Renal cortex interstitium (tissue), 11 donors: ENCODE results near the gene PCGF3. TPM values are rescaled to one million over a fixed set of nuclear protein-coding genes. Genes with fewer than 3 reads are reported as not detected.
A peak's percentile ranks its signal among the peaks of the same experiment; 100 is the strongest.
"Not testable (repeated sequence)": the region's sequence is repeated elsewhere in the genome, so short reads cannot be mapped to it uniquely, and the experiment has no call there.

Experiments used
- DNase-seq, 11 donors: peaks; one replicate each; pipeline ENCODE4 v3.0.0-alpha.2; 2013; ENCODE audit warnings: low read depth in 9 of 11, low spot score in 4 of 11; ENCODE audit errors: extremely low read depth in 1 of 11
- polyA plus RNA-seq, 3 donors: library from polyadenylated mRNA; unstranded; fragments of 120-200 nt; gene quantifications; one replicate each; pipeline ENCODE4 v1.2.1, GENCODE V29; 2013; ENCODE audit not compliant: insufficient read length in 3 of 3

The PCGF3 gene
- polyA plus RNA-seq, 3 donors = 67.4 to 102 (median 68.2) TPM

DNA sequence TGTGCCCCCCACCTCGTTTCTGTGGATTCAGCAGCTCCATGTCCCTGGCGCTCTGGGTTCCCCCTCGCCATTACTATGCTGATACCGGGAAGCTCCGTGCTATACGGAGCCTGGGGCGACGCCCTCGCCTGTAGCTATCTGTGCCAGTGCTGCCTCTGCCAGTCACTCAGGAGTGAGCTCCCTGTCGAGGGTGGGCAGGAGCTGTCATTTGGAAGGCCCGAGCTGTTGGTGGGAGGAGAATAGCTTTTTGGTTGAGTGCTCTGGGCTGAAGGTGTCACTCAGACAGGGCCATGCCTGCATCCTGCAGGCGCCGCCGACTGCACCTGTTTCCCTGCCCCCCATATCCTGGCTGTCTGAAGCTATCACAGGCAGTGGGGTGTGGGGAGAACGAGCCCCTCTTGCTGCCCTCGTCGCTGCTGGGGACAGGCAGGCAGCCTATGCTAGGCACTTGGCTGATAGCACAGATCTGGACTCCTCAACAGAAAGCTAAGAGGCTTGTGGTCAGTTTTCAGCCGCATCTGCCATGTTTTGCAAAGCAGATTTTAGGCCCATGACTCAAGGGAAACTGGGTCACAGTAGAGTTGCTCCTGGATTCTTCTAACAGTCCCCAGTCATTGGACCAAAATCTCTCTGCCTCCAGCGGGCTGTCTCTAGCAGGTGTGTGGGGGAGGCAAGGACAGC lies 88.4 kb downstream of the PCGF3 start:
- DNase-seq = no peak

DNA sequence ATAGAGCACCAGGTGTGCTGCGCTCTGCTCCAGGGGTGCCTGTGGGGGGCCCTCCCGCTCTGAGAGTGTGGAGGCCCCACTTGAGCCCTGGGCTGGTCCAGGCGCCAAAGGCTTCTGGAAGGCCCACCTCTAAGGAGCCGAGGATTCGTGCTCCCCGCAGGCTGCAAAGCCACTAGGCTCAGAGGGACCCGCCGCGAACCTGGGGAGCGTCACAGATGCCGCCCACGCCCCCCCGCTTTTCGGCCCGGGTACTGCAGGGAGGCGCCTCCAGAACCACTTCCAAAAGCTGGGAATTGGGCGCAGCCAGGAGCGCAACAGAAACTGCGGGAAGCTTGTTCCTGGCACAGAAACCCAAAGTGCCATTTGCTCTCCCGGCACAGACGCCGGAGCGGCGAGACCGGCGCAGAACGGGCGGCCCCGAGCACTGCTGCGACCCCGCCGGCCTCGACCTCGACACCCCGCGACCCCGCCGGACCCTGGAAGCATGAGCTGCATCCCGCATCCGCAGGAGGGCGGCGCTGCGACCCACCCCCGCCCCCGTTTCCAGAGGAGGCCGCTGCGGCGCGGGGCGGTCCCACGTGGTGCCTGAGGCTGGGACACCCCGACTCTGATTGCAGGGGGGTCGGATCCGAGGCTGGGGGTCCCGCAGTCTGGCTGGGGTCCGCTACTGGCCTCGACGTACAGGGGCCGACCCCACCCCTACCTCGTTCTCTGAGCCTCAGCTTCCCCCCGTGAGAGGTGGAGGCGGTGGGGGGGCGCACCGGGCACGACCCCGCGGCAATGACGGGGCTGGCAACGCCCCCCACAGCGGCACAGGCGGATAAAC lies 89.5 kb downstream of the PCGF3 start:
- DNase-seq = no peak

DNA sequence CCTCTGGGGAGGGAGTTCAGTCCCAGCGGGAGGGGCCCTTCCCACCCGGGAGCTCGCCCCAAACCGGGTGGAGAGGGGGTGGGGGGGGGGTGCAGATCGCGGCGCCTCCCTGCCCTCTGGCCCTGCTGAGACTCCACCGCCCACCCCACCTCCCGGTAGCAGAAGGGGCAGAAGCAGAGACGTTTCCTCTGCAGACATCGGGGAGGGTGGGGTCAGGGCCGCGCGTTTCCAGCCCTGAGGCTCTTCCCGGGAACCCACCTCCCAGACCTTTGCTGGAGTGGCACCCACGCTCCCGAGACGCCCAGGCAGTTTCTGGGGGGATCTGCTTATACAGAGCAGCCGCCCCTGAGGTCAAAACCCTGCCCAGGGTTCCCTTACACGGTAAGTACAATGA lies 90.1 kb downstream of the PCGF3 start:
- no peak for DNase-seq

DNA sequence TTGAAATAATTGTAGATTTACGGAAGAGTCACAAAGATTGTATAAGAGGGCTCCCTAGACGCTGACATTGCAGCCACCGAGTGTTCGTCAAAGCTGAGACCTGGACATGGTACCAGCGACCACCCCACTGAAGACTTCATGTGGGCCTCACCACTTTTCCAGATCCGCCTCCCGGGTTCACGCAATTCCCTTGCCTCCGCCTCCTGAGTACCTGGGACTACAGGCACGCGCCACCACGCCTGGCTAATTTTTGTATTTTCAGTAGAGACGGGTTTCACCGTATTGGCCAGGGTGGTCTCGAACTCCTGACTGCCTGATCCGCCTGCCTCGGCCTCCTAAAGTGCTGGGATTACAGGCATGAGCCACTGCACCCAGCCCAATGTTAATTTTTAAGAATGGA lies 90.6 kb downstream of the PCGF3 start:
- DNase-seq = no peak

DNA sequence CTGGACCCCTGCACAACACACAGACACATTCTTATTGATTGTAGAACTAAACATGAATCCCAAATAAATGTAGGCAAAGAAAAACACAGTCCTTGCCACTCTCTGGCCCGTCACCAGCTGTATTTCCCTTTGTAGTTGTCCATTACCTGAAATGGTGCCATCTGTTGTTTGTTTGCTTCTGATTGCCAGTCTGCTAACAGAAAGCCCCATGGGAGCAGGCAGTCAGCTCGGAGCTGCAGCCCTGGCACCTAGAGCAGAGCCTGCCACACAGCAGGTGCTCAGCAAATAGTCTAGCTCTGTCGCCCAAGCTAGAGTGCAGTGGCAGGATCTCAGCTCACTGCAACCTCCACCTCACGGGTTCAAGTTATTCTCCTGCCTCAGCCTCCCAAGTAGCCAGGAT lies 91.4 kb downstream of the PCGF3 start:
- DNase-seq = no peak

DNA sequence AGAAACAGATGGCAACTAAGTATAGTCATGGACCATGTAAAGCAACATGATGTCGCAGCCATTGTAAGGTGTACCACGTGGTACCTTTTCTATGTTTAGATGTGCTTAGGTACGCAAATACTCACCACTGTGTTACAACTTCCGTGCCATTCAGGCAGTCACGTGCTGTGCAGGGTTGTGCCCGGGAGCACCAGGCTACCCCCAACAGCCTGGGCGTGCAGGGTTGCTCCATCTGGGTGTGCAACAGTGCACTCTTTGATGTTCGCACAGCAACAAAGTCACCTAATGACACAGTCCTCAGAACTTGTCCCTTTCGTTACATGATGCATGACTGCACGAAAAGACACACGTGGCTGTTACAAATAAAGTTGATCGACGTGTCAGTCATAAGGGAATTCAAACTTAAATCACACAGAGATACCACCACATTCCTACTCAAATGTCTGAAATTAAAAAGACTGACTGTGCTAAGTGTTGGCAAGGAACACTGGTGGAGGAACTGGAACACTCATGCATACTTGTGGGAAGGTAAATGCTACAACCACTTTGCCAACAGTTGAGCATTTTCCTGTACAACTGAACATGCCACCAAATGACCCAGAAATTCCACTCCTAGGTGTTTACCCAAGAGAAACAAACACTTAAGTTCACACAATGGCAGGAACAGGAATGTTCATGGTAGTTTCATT lies 95.9 kb downstream of the PCGF3 start:
- DNase-seq = no peak

DNA sequence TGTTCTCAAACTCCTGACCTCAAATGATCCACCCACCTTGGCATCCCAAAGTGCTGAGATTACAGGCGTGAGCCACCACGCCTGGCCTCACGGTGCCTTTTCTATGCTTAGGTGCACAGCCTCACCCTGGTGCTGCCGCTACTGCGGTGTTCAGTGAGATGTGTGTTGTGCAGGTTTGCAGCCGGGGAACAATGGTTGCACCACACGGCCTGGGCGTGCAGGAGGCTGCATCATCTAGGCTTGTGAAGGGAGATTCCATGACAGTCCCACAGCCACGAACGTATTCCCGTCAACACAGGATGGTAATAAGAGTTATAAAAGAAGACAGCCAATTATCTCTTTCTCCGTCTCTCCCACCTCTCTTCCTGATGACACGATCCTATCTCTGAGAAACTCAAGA lies 98.3 kb downstream of the PCGF3 start:
- DNase-seq = no peak

DNA sequence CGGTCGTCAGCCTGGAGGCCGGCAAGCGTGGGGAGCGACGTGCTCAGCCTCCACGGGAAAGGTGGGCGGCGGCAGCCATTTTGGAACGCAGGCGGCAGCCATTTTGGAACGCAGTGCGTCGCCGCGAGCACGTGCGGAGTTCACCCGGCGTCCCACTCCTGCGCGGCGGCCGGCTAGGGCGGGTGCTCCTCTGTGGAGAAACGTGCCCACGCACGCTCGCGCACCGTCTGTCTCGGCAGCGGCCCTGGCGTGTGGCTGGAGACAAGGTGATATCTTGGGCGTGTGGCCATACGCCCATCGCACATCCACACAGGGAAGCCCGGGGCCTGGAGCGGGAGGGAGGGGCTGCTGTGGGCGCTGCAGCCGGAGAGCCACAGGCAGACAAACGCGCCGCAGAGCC lies 99.2 kb downstream of the PCGF3 start:
- DNase-seq = no peak

DNA sequence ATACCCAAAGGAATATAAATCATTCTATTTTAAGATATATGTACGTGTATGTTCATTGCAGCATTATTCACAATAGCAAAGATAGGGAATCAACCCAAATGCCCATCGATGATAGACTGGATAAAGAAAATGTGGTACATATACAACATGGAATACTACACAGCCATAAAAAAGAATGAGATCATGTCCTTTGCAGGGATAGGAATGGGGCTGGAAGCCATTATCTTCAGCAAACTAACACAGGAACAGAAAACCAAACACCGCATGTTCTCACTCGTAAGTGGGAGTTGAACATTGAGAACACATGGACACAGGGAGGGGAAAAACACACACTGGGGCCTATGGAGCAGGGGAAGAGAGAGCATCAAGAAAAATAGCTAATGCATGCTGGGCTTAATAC lies 101.3 kb downstream of the PCGF3 start:
- DNase-seq = not testable (repeated sequence)

DNA sequence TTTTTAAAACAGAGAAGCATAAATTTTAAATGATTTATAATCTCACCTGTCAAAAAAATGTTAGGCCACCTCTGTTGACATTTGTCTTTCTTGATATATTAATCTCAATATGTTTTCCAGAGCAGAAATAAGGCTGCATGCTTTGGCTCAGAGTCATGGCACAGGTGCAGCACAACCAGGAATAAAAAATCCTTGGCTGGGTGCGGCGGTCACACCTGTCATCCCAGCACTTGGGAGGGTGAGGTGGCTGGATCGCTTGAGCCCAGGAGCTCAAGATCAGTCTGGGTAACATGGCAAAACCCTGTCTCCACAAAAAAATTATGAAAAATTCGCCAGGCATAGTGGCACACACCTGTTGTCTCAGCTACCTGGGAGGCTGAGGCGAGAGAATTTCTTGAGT lies 102.2 kb downstream of the PCGF3 start:
- DNase-seq = no peak

DNA sequence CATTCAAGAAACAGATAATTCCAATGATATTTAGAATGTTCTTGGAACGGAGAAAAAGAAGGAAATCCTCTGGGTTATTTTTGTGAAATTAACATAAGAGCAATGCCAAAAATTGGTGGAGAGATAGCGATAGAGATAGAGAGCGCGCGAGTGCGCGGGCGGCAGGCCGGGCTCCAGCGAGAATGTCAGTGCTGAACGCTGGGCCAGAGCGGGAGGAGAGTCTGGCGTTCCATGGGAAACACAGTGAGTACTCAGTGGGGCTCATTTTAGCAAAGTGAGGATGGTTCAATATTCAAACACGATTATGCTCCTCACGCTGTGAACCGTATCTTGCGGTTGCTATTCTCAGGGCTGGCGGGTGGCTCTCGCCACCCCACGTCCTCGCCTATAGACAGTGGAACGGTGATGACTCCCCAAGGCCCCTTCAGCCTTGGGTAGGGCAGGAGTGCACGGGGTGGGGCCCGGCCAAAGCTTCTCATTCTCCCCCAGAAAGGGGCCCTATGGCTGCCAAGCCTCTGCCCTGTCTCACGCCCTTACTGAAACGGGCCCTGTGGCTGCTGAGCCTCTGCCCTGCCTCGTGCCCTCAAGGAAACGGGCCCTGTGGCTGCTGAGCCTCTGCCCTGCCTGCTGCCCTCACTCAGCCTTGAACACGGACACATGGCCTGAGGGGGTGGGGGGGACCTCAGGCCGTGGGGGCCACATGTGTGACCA lies 103.4 kb downstream of the PCGF3 start:
- no peak for DNase-seq

DNA sequence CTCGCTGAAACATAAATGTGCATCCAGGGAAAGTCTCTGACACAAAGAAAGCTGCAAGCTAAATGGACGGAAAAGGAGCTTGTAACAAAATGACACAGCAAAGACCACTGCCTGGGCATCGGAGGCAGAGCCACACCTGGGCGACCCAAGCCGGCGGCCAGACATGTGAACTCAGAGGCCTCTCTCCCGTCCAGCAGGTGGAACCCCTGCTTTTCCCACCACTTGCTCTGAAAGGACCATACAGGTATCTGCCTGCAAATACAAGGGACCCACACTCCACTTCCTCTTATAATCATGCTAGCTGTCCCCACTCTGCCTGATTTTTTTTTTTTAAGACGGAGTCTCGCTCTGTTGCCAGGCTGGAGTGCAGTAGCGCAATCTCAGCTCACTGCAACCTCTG lies 108.3 kb downstream of the PCGF3 start:
- DNase-seq = no peak

DNA sequence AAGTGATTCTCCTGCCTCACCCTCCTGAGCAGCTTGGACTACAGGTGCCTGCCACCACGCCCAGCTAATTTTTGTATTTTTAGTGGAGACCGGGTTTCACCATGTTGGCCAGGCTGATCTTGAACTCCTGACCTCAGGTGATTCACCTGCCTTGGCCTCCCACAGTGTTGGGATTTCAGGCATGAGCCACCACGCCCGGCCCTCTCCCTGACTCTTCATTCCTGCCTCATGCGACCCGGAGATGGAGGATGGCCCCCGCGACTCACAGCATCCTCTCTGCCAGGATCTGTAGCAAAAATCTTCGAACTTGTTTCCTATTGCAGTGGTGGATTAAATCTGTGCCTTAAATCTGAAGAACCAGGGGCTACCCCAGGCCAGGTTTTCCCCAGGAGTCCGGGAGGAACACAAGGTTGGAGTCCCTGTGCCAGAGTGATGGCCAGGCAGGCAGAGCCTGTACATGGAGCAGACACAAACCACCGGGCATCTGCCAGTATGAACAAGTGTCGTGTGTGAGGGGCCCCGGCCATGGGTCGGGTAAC lies 108.7 kb downstream of the PCGF3 start:
- no peak for DNase-seq

DNA sequence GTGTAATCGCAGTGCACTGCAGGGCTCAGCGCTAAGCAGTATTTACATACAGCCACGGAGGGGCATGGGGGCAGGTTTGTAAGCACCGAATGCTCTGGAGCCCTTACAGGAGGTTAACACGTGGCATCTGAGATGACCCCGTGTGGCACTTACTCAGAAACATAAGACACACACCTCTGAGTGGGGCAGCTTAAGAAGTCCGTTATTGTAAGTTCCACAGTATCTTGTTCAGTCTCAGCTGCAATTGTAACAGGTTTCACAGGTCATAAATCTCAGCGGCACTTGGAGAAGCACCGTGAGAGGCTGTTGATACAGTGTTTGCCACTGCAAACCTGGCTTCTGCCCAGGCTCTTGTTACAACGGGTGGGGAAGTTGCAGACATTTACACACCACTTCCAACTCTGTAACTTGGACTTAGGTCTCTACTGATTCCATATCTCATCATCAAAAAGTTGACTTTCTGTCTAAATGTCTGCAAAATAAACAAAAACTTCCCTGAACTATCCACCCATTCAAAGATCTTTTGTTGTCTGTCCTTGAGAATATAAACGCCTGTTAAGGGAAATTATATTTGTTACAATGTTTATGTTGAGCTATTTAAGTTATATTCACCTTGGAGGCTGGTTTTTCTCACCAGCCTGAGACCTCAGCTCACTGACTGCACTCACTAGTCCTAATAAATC lies 110.0 kb downstream of the PCGF3 start:
- peak in 8 of 11 donors; percentile 41 to 73 (median 58) for DNase-seq

DNA sequence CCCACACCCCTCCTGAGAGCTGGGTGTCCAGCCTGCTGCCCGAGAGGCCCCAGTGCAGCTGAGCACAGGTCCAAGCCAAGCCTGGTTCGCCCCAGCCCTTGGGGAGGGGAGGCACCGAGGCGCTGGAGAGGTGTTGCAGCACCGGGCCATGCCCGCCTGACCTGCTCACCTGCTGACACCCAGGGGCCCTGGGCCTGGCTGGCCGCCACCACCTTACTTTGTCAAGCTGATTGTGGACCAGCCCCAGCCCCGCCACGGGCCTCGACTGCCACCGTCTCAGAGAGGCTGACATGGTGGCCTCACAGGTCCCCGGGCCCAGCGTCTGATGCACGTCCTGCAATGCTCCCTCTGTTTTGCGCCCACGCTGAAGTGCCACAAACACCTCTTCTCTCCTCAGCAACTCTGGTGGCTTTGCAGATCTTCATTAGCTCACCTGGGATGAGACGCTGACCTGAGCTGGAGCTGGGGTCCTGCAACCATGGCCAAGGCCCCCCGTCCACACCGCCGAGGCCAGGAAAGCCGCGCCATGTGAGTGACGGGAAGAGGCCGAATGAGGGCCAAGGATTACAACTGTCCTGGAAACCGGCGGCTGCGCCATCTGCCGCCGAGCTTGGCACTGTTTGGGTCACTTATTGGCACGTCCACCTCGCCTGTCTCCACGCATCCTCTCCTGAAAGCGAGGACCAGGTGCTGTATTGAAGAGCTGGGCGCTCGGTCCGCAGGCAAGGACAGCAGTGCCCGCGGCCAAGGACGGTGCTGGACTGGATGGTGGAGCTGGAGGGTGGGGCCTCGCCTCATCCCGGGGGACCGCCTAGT lies 112.7 kb downstream of the PCGF3 start:
- no peak for DNase-seq

DNA sequence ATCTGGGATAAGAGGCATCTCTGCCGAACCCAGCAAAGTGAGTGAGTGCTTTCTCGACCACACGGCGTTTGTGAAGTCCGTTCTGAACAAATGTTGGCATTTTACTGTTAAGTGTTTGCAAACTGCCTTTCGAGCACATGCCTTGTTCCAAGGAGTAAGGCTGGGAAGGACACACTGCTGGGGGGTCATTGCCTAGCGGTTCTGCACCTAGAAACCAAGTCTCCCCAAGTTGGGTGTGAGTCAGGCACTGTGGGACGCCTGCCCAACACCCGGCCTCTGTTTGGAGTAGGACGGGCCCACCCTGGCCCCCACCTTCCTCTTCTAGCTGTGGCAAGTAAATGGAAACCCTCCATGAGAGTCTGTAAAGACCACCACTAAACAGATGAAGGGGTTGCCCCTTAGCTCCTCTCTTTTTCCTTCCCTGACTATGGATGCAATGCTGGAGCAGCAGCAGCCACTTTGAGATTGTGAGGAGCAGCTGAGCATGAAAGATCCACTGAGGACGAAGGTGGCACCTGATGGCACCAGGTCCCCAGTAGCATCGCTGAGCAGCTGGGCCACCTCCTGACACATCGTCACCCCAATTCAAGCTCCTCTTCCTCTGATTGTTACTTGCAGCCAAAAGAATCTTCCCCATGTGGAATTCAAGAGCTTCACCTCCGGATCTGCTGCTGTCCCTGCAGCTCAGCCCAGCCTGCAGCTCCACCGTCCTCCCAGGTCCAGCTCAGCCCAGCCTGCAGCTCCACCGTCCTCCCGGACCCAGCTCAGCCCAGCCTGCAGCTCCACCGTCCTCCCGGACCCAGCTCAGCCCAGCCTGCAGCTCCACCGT lies 114.0 kb downstream of the PCGF3 start:
- DNase-seq = no peak
